Endothelial cell of umbilical vein (primary cell): ENCODE results near the gene NKAIN4. TPM values are rescaled to one million over a fixed set of nuclear protein-coding genes. Genes with fewer than 3 reads are reported as not detected.

Experiments used
- BruUV-seq: library from RNA; stranded (reverse); fragments of 400-500 nt; replicated peaks from 2 replicates; lab custom pipeline; 2021; lab: Mats Ljungman, UMichigan
- CTCF ChIA-PET: fragments of 300-600, 350-600 bp; sonication (Branson Sonifier 250); formaldehyde crosslinking; loops from one replicate; lab custom pipeline; 2021; ENCODE audit warnings: antibody characterized with exemption, inconsistent platforms; lab: Charles Lee
- POLR2A ChIA-PET: fragments of 300-600, 350-600 bp; sonication (Branson Sonifier 250); formaldehyde crosslinking; loops from one replicate; lab custom pipeline; 2021; ENCODE audit warnings: antibody characterized with exemption, inconsistent platforms; lab: Charles Lee
- DNase-seq: peaks from one replicate; pipeline ENCODE4 v3.0.0-alpha.2; 2011; ENCODE audit warnings: low read depth, low spot score
- FAIRE-seq: peaks from 2 replicates; lab custom pipeline; 2011; peaks lifted over from hg19 to GRCh38; lab: Jason Lieb, UNC
- H2AFZ ChIP-seq: 2 replicates; pipeline ENCODE4 v1.6.0; 2012; ENCODE audit warnings: low read depth, low read length, control low read depth, inconsistent platforms
- H3K27ac ChIP-seq: 2 replicates; pipeline ENCODE4 v1.5.1; 2011; ENCODE audit warnings: low read depth, mild to moderate bottlenecking, control low read depth, low read length, moderate library complexity; ENCODE audit not compliant: insufficient read depth
- H3K27me3 ChIP-seq, 2 experiments: 2 replicates each; pipeline versions ENCODE4 v1.6.0 to v1.6.1; 2011; ENCODE audit warnings: low read length in 2 of 2, mixed read lengths in 1 of 2; ENCODE audit not compliant: control insufficient read depth in 2 of 2, insufficient read depth in 2 of 2
- H3K36me3 ChIP-seq, 2 experiments: 2 replicates in 1 of 2; 3 replicates in 1 of 2; pipeline ENCODE4 v1.5.1; 2011; ENCODE audit warnings: low read length in 2 of 2, mild to moderate bottlenecking in 1 of 2, moderate library complexity in 1 of 2; ENCODE audit not compliant: control insufficient read depth in 2 of 2, insufficient read depth in 2 of 2; ENCODE audit errors: extremely low read depth in 1 of 2
- H3K4me1 ChIP-seq: 3 replicates; pipeline ENCODE4 v1.5.1; 2011; ENCODE audit warnings: mild to moderate bottlenecking, low read length; ENCODE audit not compliant: control insufficient read depth, insufficient read depth; ENCODE audit errors: extremely low read depth
- H3K4me2 ChIP-seq: 2 replicates; pipeline ENCODE4 v1.6.1; 2011; ENCODE audit warnings: low read length, control low read depth, mixed read lengths; ENCODE audit not compliant: insufficient read depth
- H3K4me3 ChIP-seq, 3 experiments: fragments of 200-600 bp in 1 of 3; sonication (generic), shearing (Covaris generic) in 1 of 3; replicated peaks in 1 of 3; 2 replicates each; pipeline ENCODE4 v1.5.1; 2011 to 2016; ENCODE audit warnings: control low read depth in 3 of 3, low read length in 3 of 3, mild to moderate bottlenecking in 2 of 3, inconsistent platforms in 1 of 3, low read depth in 1 of 3, moderate library complexity in 1 of 3; ENCODE audit not compliant: insufficient read depth in 1 of 3
- H3K79me2 ChIP-seq: 2 replicates; pipeline ENCODE4 v1.6.0; 2012; ENCODE audit warnings: low read length, inconsistent platforms; ENCODE audit not compliant: control insufficient read depth, insufficient read depth
- H3K9ac ChIP-seq: replicated peaks from 2 replicates; pipeline ENCODE3; 2011; ENCODE audit warnings: low read length, control low read depth; ENCODE audit not compliant: insufficient read depth; ENCODE audit errors: extremely low read depth
- H3K9me1 ChIP-seq: replicated peaks from 3 replicates; pipeline ENCODE4 v1.6.0; 2011; ENCODE audit warnings: mild to moderate bottlenecking, low read length; ENCODE audit not compliant: control insufficient read depth, insufficient read depth; ENCODE audit errors: extremely low read depth
- H3K9me3 ChIP-seq: replicated peaks from 2 replicates; pipeline ENCODE4 v1.5.1; 2012; ENCODE audit warnings: low read length, inconsistent platforms; ENCODE audit not compliant: control insufficient read depth, insufficient read depth
- H4K20me1 ChIP-seq: replicated peaks from 2 replicates; pipeline ENCODE3; 2011; ENCODE audit warnings: mild to moderate bottlenecking, low read length; ENCODE audit not compliant: control insufficient read depth, insufficient read depth; ENCODE audit errors: extremely low read depth
- EZH2 ChIP-seq: IDR thresholded peaks from 2 replicates; pipeline ENCODE4 v1.6.1; 2012; ENCODE audit warnings: borderline replicate concordance, low read depth, mild to moderate bottlenecking, moderate library complexity, low read length, inconsistent platforms; ENCODE audit not compliant: severe bottlenecking
- FOS ChIP-seq: IDR thresholded peaks from 2 replicates; pipeline ENCODE4 v1.6.1; 2011; ENCODE audit warnings: mild to moderate bottlenecking, low read length, moderate library complexity, borderline replicate concordance; ENCODE audit not compliant: insufficient read depth
- POLR2A ChIP-seq: IDR thresholded peaks from 2 replicates; pipeline ENCODE4 v1.6.1; 2012; ENCODE audit warnings: low read depth, mild to moderate bottlenecking, control low read depth, low read length
- dilution Hi-C: fragments of 300-500 bp; cut with MboI; formaldehyde crosslinking; loops from one replicate; pipeline ENCODE4 v1.15.0; 2019; ENCODE audit warnings: low sequenced_read_pairs; ENCODE audit not compliant: extremely low pct_ligation_motif_present
- intact Hi-C: fragments of 100-400 bp; cut with micrococcal nuclease; formaldehyde crosslinking; loops from one replicate; pipeline ENCODE4 v1.10.0; 2022
- polyA plus RNA-seq, 4 experiments: library from polyadenylated mRNA; depleted of rRNA in 3 of 4; stranded (reverse) in 3 of 4; unstranded in 1 of 4; fragments of >200 nt; gene quantifications; 2 replicates each; pipeline versions ENCODE4 v1.2.1 to v1.2.3, GENCODE V29; 2011 to 2012; ENCODE audit warnings: missing spikeins in 1 of 4
- total RNA-seq: library from RNA; stranded (reverse); gene quantifications from 2 replicates; pipeline ENCODE4 v1.2.3, GENCODE V29; 2021
- TF ChIP-seq, protein P1 (sequence below), 2 donors: IDR thresholded peaks; 1 replicate in 1 of 2; 2 replicates in 1 of 2; pipeline ENCODE4 v1.5.1; 2011; ENCODE audit warnings: low read length in 2 of 2, mild to moderate bottlenecking in 2 of 2, moderate library complexity in 2 of 2, control low read depth in 1 of 2, inconsistent platforms in 1 of 2, low read depth in 1 of 2; ENCODE audit not compliant: insufficient read depth in 1 of 2; ENCODE audit errors: extremely low read depth in 1 of 2

The NKAIN4 gene
- total and polyA plus RNA-seq, 2 donors (not counting 3 experiments of a cell fraction or from before 2014, with no cell fraction given), result 0.04 TPM; not detected in 1

DNA sequence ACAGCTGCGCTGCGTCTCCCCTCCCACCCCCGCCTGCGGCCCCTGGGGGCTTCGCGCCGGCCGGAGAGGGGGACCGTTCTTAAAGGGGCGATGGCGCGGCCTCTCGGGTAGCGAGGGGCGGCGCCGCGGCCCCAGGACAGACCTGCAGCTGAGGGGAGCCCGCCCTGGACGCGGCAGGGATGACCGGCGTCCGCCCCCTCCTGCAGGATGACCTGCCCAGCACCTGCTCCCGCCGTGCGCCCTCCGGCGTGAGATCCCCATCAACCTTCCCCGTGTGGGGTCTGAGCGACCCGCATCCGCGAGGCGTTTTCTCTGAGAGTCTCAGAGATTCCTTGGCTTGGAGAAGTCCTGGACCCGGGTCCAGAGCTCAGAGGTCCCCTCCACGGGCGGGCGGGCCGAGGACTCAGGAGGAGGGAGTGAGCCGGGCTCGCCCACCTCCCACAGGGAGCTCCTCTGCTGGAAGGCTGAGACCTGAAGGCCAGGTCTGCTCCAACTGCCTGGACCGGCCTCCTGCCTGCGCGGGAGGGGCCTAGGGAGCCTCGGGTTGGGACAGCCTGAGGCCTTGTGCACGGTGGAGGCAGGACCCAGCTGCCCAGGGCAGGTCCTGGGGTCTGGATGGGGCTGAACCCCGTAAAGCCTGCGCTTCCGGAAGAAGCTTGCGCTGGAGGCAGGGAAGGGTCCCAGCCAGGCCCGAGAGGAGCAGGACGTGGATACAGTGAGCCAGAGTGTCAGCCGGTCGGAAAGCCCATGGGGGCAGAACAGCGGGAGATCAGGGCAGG lies 532 bp upstream of the NKAIN4 start:
- ChIA-PET POLR2A (no interaction called here), CTCF (interaction anchor here (1.1 to 5.0 kb wide), 5 partner anchors 11 to 54 kb away, joined by 3 to 36 read pairs (median 4); no protein-coding TSS in a partner anchor)
- H3K27ac ChIP-seq, result no peak overlapping the region
- no peaks in the 10 kb centered on the region for H4K20me1 ChIP-seq
- H3K4me2 ChIP-seq, result no peak overlapping the region
- no peaks in the 10 kb centered on the region for H3K9me1 ChIP-seq
- dilution Hi-C loops (no loop called here), intact Hi-C loops (no loop called here)
- H3K4me3 ChIP-seq, result no peak overlapping the region
- H2AFZ ChIP-seq, result no peak overlapping the region
- H3K79me2 ChIP-seq, result no peaks in the 10 kb centered on the region
- DNase-seq (no peak), FAIRE-seq (no peak)
- no peaks in the 10 kb centered on the region for H3K9me3 ChIP-seq
- H3K27me3 ChIP-seq, result peaks cover 35 to 37% of the 10 kb centered on the region in 2 experiments
- H3K9ac ChIP-seq, result no peak overlapping the region
- H3K4me1 ChIP-seq, result no peaks in the 10 kb centered on the region
- H3K36me3 ChIP-seq, result no peaks in the 10 kb centered on the region
- BruUV-seq, result no TSS peak
- no peak for TF ChIP-seq FOS
- TF ChIP-seq, protein P1, sequence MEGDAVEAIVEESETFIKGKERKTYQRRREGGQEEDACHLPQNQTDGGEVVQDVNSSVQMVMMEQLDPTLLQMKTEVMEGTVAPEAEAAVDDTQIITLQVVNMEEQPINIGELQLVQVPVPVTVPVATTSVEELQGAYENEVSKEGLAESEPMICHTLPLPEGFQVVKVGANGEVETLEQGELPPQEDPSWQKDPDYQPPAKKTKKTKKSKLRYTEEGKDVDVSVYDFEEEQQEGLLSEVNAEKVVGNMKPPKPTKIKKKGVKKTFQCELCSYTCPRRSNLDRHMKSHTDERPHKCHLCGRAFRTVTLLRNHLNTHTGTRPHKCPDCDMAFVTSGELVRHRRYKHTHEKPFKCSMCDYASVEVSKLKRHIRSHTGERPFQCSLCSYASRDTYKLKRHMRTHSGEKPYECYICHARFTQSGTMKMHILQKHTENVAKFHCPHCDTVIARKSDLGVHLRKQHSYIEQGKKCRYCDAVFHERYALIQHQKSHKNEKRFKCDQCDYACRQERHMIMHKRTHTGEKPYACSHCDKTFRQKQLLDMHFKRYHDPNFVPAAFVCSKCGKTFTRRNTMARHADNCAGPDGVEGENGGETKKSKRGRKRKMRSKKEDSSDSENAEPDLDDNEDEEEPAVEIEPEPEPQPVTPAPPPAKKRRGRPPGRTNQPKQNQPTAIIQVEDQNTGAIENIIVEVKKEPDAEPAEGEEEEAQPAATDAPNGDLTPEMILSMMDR (IDR thresholded peaks at IDR 0.05; ENCODE audit: extremely low read depth in 1 of 2, insufficient read depth in 1 of 2, low read depth in 1 of 2, low read length in 2 of 2), result no peak
- peak; percentile 88 for TF ChIP-seq EZH2
- no peak for TF ChIP-seq POLR2A
